Measurements from ENCODE around the gene DENND5A. TPM values are rescaled to one million over a fixed set of nuclear protein-coding genes. Genes with fewer than 3 reads are reported as not detected.
"Not testable (repeated sequence)": the region's sequence is repeated elsewhere in the genome, so short reads cannot be mapped to it uniquely, and the experiment has no call there.

DENND5A gene
- total RNA-seq, 1 donor from 2014 or later: 76.0 TPM

DNA sequence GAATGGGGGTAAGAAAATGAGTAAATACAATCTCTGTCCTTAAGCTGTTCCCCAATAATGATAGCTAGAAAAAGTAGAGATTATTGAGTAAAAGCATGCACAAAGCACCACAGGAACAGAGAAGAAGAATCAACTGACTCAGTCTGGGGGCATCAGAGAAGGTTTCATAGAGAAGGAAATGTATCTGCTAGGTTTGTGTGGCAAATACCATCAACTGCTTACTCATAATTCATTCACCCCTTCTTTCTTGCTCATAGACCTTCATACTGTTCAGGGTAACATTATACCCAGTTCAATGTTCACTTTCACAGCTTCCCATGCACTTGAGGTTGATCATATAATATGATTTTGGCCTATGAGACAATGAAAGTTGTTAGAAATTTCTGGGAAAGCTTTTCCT is 88.6 kb downstream of the DENND5A start:
- TF ChIP-seq, protein P1, sequence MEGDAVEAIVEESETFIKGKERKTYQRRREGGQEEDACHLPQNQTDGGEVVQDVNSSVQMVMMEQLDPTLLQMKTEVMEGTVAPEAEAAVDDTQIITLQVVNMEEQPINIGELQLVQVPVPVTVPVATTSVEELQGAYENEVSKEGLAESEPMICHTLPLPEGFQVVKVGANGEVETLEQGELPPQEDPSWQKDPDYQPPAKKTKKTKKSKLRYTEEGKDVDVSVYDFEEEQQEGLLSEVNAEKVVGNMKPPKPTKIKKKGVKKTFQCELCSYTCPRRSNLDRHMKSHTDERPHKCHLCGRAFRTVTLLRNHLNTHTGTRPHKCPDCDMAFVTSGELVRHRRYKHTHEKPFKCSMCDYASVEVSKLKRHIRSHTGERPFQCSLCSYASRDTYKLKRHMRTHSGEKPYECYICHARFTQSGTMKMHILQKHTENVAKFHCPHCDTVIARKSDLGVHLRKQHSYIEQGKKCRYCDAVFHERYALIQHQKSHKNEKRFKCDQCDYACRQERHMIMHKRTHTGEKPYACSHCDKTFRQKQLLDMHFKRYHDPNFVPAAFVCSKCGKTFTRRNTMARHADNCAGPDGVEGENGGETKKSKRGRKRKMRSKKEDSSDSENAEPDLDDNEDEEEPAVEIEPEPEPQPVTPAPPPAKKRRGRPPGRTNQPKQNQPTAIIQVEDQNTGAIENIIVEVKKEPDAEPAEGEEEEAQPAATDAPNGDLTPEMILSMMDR (conservative IDR thresholded peaks at IDR 0.05): no peak
- H3K27ac Mint-ChIP-seq: no peak overlapping the region
- no peaks in the 10 kb centered on the region for H3K9me3 Mint-ChIP-seq
- peaks cover 49% of the 10 kb centered on the region for H3K36me3 Mint-ChIP-seq
- H3K4me1 Mint-ChIP-seq (ENCODE audit: unreplicated experiment): no peaks in the 10 kb centered on the region
- no peak for DNase-seq (ENCODE audit: extremely low spot score, unreplicated experiment)
- H3K4me3 Mint-ChIP-seq: no peak overlapping the region
- H3K27me3 Mint-ChIP-seq: no peaks in the 10 kb centered on the region

DNA sequence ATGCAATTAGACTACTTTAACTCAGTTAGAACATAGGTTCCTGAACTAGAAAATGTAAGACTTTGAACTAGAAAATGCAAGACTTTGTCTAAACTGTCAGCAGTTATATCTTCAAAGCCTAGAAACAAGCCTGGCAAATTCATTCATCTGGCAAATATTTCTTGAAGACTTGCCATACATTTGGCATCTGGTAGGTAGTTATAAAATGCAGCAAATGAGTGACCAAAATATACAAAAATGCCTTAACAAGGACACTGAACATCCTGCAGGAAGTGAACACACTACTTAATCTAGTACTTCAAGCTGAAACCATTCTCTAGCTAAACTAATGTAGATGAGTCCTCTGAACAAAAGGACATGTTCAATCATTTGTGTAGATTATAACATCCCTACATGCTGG is 89.0 kb downstream of the DENND5A start:
- H3K27ac Mint-ChIP-seq: no peak overlapping the region
- H3K27me3 Mint-ChIP-seq: no peaks in the 10 kb centered on the region
- peaks cover 49% of the 10 kb centered on the region for H3K36me3 Mint-ChIP-seq
- no peaks in the 10 kb centered on the region for H3K9me3 Mint-ChIP-seq
- TF ChIP-seq, protein P1 (conservative IDR thresholded peaks at IDR 0.05): no peak
- H3K4me3 Mint-ChIP-seq: no peak overlapping the region
- DNase-seq (ENCODE audit: extremely low spot score, unreplicated experiment): no peak
- H3K4me1 Mint-ChIP-seq (ENCODE audit: unreplicated experiment): peaks cover under 1% of the 10 kb centered on the region

DNA sequence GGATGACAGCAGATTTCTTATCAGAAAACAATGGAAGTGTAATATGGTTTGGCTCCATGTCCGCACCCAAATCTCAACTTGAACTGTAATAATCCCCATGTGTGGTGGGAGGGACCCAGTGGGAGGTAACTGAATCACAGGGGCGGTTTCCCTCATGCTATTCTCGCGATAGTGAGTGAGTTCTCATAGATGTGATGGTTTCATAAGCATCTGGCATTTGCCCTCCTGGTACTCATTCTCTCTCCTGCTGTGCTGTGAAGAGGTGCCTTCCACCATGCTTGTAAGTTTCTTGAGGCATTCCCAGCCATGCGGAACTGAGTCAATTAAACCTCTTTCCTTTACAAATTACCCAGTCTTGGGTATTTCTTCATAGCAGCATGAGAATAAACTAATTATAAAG is 92.8 kb downstream of the DENND5A start:
- Mint-ChIP-seq H3K27me3 (no peaks in the 10 kb centered on the region), H3K27ac (no peak overlapping the region), H3K4me3 (no peak overlapping the region), H3K9me3 (no peaks in the 10 kb centered on the region), H3K36me3 (peaks cover 40% of the 10 kb centered on the region), H3K4me1 (ENCODE audit: unreplicated experiment) (peaks cover 14% of the 10 kb centered on the region)
- DNase-seq (ENCODE audit: extremely low spot score, unreplicated experiment): no peak
- TF ChIP-seq, protein P1 (conservative IDR thresholded peaks at IDR 0.05): no peak

DNA sequence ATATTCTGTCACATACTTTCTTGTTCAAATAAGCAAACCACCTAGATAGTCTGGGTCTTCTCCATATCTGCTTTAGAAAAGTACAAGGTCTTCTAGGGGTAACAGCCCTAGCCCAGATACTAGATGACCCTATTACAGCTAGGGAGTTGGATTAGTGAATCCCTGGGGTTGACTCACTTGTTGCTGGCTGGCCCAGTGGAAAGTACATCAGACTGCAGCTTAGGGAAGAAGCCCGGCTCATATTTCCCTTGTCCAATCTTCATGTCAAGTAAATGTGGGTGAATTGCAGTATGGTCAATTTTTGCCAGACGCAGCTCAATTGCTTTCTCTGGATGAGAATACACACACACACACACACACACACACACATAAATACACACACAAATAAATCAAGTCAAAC is 94.7 kb downstream of the DENND5A start:
- Mint-ChIP-seq H3K27me3 (no peaks in the 10 kb centered on the region), H3K4me1 (ENCODE audit: unreplicated experiment) (peaks cover 19% of the 10 kb centered on the region), H3K27ac (no peak overlapping the region), H3K36me3 (peaks cover 43% of the 10 kb centered on the region), H3K4me3 (no peak overlapping the region), H3K9me3 (no peaks in the 10 kb centered on the region)
- TF ChIP-seq, protein P1 (conservative IDR thresholded peaks at IDR 0.05): no peak
- DNase-seq (ENCODE audit: extremely low spot score, unreplicated experiment): no peak

DNA sequence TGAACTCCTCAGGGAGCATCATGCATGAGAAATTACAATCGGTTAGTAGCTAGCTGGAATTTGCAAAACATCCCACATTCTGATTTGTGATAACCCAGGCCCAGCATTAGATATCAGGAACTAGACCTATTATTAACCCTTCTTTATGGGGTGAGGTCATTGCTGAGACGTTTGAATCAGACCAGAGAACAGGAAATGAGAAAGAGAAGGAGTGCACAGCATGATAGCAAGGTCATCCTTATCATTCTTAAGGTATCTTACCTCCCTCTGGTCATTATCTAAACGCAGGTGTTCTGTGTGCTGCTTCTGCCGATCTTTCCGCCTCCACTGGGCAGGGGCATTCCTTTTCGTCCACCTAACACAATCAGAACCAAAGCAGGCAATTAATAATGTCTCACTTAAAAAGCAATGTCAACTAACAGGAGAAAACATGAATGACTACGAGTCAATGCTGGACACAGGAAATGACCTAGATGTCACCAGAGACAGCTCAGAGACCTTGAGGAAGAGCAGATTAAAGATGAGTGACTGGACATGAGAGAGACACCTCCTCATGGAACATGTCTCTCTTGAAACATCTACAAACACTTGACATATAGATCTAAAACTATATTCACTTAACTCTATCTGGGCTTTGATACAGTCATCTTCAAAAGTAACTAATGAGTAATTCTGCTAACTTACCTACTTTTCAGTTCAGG is 95.4 kb downstream of the DENND5A start:
- Mint-ChIP-seq H3K27ac (no peak overlapping the region), H3K9me3 (no peaks in the 10 kb centered on the region), H3K36me3 (peaks cover 44% of the 10 kb centered on the region), H3K4me1 (ENCODE audit: unreplicated experiment) (peaks cover 19% of the 10 kb centered on the region), H3K4me3 (no peak overlapping the region), H3K27me3 (no peaks in the 10 kb centered on the region)
- TF ChIP-seq, protein P1 (conservative IDR thresholded peaks at IDR 0.05): no peak
- DNase-seq (ENCODE audit: extremely low spot score, unreplicated experiment): no peak

DNA sequence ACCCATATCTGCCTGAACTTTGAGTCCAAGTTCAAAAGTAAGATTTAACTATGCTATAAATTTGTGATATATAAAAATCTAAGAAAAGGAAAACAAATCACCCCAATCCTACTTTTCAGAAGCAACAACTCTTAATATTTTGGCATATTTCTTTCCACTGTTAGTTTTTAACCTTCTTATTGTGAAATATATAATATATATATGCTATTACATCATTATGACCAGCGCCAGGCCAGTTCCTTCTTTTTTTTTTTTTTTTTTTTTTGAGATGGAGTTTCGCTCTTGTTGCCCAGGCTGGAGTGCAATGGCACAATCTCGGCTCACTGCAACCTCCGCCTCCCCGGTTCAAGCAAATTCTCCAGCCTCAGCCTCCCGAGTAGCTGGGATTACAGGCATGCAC is 103.2 kb downstream of the DENND5A start:
- peaks cover 21% of the 10 kb centered on the region for H3K36me3 Mint-ChIP-seq
- not testable (repeated sequence) for DNase-seq (ENCODE audit: extremely low spot score, unreplicated experiment); H3K9me3 Mint-ChIP-seq; H3K4me1 Mint-ChIP-seq (ENCODE audit: unreplicated experiment); H3K27ac Mint-ChIP-seq; H3K27me3 Mint-ChIP-seq; H3K4me3 Mint-ChIP-seq
